Measurements from ENCODE around the gene MTMR3. TPM values are rescaled to one million over a fixed set of nuclear protein-coding genes. Genes with fewer than 3 reads are reported as not detected.

Gene MTMR3
- total and polyA plus RNA-seq, 2 donors from 2014 or later, result 9.6 to 56.2 TPM

GRCh38 chr22:29839039-29839438, 43.9 kb upstream of the MTMR3 start:
- intact Hi-C loops (cut with DNase I), result no loop called here
- no peak for TF ChIP-seq CTCF (IDR thresholded peaks at IDR 0.05; ENCODE audit: borderline replicate concordance, extremely low read depth, insufficient read depth)
- Histone ChIP-seq H3K4me1 (ENCODE audit: control insufficient read depth in 2 of 3, insufficient read depth in 2 of 3, low read depth in 1 of 3, low read length in 3 of 3) (peaks cover 0 to 6% (median 0%) of the 10 kb centered on the region in 3 donors), H3K27ac (ENCODE audit: low read depth in 2 of 2, low read length in 2 of 2) (no peak overlapping the region), H3K9ac (ENCODE audit: low read length in 3 of 3) (no peak overlapping the region), H3K27me3 (ENCODE audit: control insufficient read depth, insufficient read depth, low read length) (no peaks in the 10 kb centered on the region), H3K9me3 (ENCODE audit: control insufficient read depth in 2 of 3, insufficient read depth in 1 of 3, low read length in 3 of 3) (no peaks in the 10 kb centered on the region), H3K4me3 (ENCODE audit: low read length in 3 of 3) (no peak overlapping the region), H3K36me3 (ENCODE audit: control insufficient read depth in 2 of 3, insufficient read depth in 3 of 3, low read length in 3 of 3) (peaks cover 0 to 3% (median 0%) of the 10 kb centered on the region in 3 donors)
- DNase-seq, result no peak
- FAIRE-seq, result no peak

GRCh38 chr22:29840498-29840897, 42.5 kb upstream of the MTMR3 start:
- FAIRE-seq, result no peak

GRCh38 chr22:29842172-29842571, 40.8 kb upstream of the MTMR3 start:
- Histone ChIP-seq H3K36me3 (ENCODE audit: control insufficient read depth in 2 of 3, insufficient read depth in 3 of 3, low read length in 3 of 3) (no peaks in the 10 kb centered on the region), H3K4me3 (ENCODE audit: low read length in 3 of 3) (no peak overlapping the region)
- FAIRE-seq, result no peak

More at GRCh38 chr22:29840498-29840897, 42.5 kb upstream of the MTMR3 start:
- Histone ChIP-seq H3K4me1 (ENCODE audit: control insufficient read depth in 2 of 3, insufficient read depth in 2 of 3, low read depth in 1 of 3, low read length in 3 of 3) (peaks cover 0 to 6% (median 0%) of the 10 kb centered on the region in 3 donors), H3K4me3 (ENCODE audit: low read length in 3 of 3) (no peak overlapping the region), H3K9ac (ENCODE audit: low read length in 3 of 3) (no peak overlapping the region), H3K9me3 (ENCODE audit: control insufficient read depth in 2 of 3, insufficient read depth in 1 of 3, low read length in 3 of 3) (no peaks in the 10 kb centered on the region), H3K27ac (ENCODE audit: low read depth in 2 of 2, low read length in 2 of 2) (no peak overlapping the region), H3K27me3 (ENCODE audit: control insufficient read depth, insufficient read depth, low read length) (no peaks in the 10 kb centered on the region), H3K36me3 (ENCODE audit: control insufficient read depth in 2 of 3, insufficient read depth in 3 of 3, low read length in 3 of 3) (no peaks in the 10 kb centered on the region)
- no peak for TF ChIP-seq CTCF (IDR thresholded peaks at IDR 0.05; ENCODE audit: borderline replicate concordance, extremely low read depth, insufficient read depth)
- intact Hi-C loops (cut with DNase I), result no loop called here
- no peak for DNase-seq

More at GRCh38 chr22:29842172-29842571, 40.8 kb upstream of the MTMR3 start:
- intact Hi-C loops (cut with DNase I), result no loop called here
- no peak overlapping the region for H3K27ac ChIP-seq (ENCODE audit: low read depth in 2 of 2, low read length in 2 of 2)
- DNase-seq, result no peak
- peaks cover 0 to 5% (median 0%) of the 10 kb centered on the region in 3 donors for H3K9me3 ChIP-seq (ENCODE audit: control insufficient read depth in 2 of 3, insufficient read depth in 1 of 3, low read length in 3 of 3)
- TF ChIP-seq CTCF (IDR thresholded peaks at IDR 0.05; ENCODE audit: borderline replicate concordance, extremely low read depth, insufficient read depth), result no peak
- no peaks in the 10 kb centered on the region for H3K27me3 ChIP-seq (ENCODE audit: control insufficient read depth, insufficient read depth, low read length)
- peaks cover 0 to 6% (median 0%) of the 10 kb centered on the region in 3 donors for H3K4me1 ChIP-seq (ENCODE audit: control insufficient read depth in 2 of 3, insufficient read depth in 2 of 3, low read depth in 1 of 3, low read length in 3 of 3)
- H3K9ac ChIP-seq (ENCODE audit: low read length in 3 of 3), result no peak overlapping the region
